Measurements from ENCODE around the gene HLA-C.
"Not testable (repeated sequence)": the region's sequence is repeated elsewhere in the genome, so short reads cannot be mapped to it uniquely, and the experiment has no call there.

The HLA-C gene

GRCh38 chr6:31249184-31249583, 22.7 kb downstream of the HLA-C start:
- Histone ChIP-seq H3K4me3 (ENCODE audit: low read length) (no peak overlapping the region), H3K9ac (ENCODE audit: low read depth, low read length) (no peak overlapping the region), H3K27ac (ENCODE audit: low read depth, low read length) (no peak overlapping the region), H3K9me3 (ENCODE audit: insufficient read depth, low read depth, low read length) (peaks cover 12% of the 10 kb centered on the region), H3K4me1 (ENCODE audit: insufficient read depth, low read length) (peaks cover 23% of the 10 kb centered on the region; the same call in 1 of the 2 replicates), H3K27me3 (ENCODE audit: insufficient read depth, low read length) (no peaks in the 10 kb centered on the region), H3K36me3 (ENCODE audit: insufficient read depth, low read length) (no peaks in the 10 kb centered on the region)
- WGBS: 93% methylated on average over 2 of the region's 2 CpGs

- H3K9me3 ChIP-seq (ENCODE audit: insufficient read depth, low read depth, low read length): peaks cover 12% of the 10 kb centered on the region
- WGBS: 94% methylated on average over 1 of the region's 2 CpGs
- H3K9ac ChIP-seq (ENCODE audit: low read depth, low read length): no peak overlapping the region
- H3K4me1 ChIP-seq (ENCODE audit: insufficient read depth, low read length): peaks cover 22% of the 10 kb centered on the region; the same call in 1 of the 2 replicates
- no peaks in the 10 kb centered on the region for H3K27me3 ChIP-seq (ENCODE audit: insufficient read depth, low read length)
- no peak overlapping the region for H3K27ac ChIP-seq (ENCODE audit: low read depth, low read length)
- H3K4me3 ChIP-seq (ENCODE audit: low read length): no peak overlapping the region
- H3K36me3 ChIP-seq (ENCODE audit: insufficient read depth, low read length): no peaks in the 10 kb centered on the region
Measured at GRCh38 chr6:31247813-31248212, 24.1 kb downstream of the HLA-C start.

- Histone ChIP-seq H3K9me3 (ENCODE audit: insufficient read depth, low read depth, low read length) (peaks cover 12% of the 10 kb centered on the region), H3K27ac (ENCODE audit: low read depth, low read length) (peak overlapping the region; percentile 74), H3K4me3 (ENCODE audit: low read length) (no peak overlapping the region), H3K4me1 (ENCODE audit: insufficient read depth, low read length) (peaks cover 16% of the 10 kb centered on the region; the same call in 1 of the 2 replicates), H3K27me3 (ENCODE audit: insufficient read depth, low read length) (no peaks in the 10 kb centered on the region), H3K9ac (ENCODE audit: low read depth, low read length) (peak overlapping the region; percentile 11; the same call in 1 of the 2 replicates), H3K36me3 (ENCODE audit: insufficient read depth, low read length) (no peaks in the 10 kb centered on the region)
- 60% methylated on average over 2 of the region's 2 CpGs for WGBS
Measured at GRCh38 chr6:31246051-31246521, 25.8 kb downstream of the HLA-C start.

GRCh38 chr6:31243508-31243907, 28.4 kb downstream of the HLA-C start:
- Histone ChIP-seq H3K4me3 (ENCODE audit: low read length) (no peak overlapping the region), H3K9me3 (ENCODE audit: insufficient read depth, low read depth, low read length) (peaks cover 9% of the 10 kb centered on the region), H3K27me3 (ENCODE audit: insufficient read depth, low read length) (no peaks in the 10 kb centered on the region), H3K27ac (ENCODE audit: low read depth, low read length) (no peak overlapping the region), H3K36me3 (ENCODE audit: insufficient read depth, low read length) (no peaks in the 10 kb centered on the region), H3K9ac (ENCODE audit: low read depth, low read length) (no peak overlapping the region), H3K4me1 (ENCODE audit: insufficient read depth, low read length) (peaks cover 16% of the 10 kb centered on the region; the same call in 1 of the 2 replicates)
- WGBS: 95% methylated on average over 1 of the region's 5 CpGs

- Histone ChIP-seq H3K9me3 (ENCODE audit: insufficient read depth, low read depth, low read length) (no peaks in the 10 kb centered on the region), H3K27ac (ENCODE audit: low read depth, low read length) (no peak overlapping the region), H3K27me3 (ENCODE audit: insufficient read depth, low read length) (no peaks in the 10 kb centered on the region), H3K4me1 (ENCODE audit: insufficient read depth, low read length) (no peaks in the 10 kb centered on the region), H3K36me3 (ENCODE audit: insufficient read depth, low read length) (no peaks in the 10 kb centered on the region), H3K9ac (ENCODE audit: low read depth, low read length) (no peak overlapping the region), H3K4me3 (ENCODE audit: low read length) (no peak overlapping the region)
- 78% methylated on average over 3 of the region's 3 CpGs for WGBS
Measured at GRCh38 chr6:31239854-31240253, 32.0 kb downstream of the HLA-C start.

- not testable (repeated sequence) for H3K27me3 ChIP-seq (ENCODE audit: insufficient read depth, low read length); H3K36me3 ChIP-seq (ENCODE audit: insufficient read depth, low read length); H3K4me3 ChIP-seq (ENCODE audit: low read length); H3K9ac ChIP-seq (ENCODE audit: low read depth, low read length); H3K9me3 ChIP-seq (ENCODE audit: insufficient read depth, low read depth, low read length); H3K4me1 ChIP-seq (ENCODE audit: insufficient read depth, low read length); H3K27ac ChIP-seq (ENCODE audit: low read depth, low read length)
- 82% methylated on average over 4 of the region's 4 CpGs for WGBS
Measured at GRCh38 chr6:31234101-31234500, 37.8 kb downstream of the HLA-C start.

- Histone ChIP-seq H3K9me3 (ENCODE audit: insufficient read depth, low read depth, low read length) (no peaks in the 10 kb centered on the region), H3K9ac (ENCODE audit: low read depth, low read length) (no peak overlapping the region), H3K36me3 (ENCODE audit: insufficient read depth, low read length) (no peaks in the 10 kb centered on the region), H3K27ac (ENCODE audit: low read depth, low read length) (no peak overlapping the region), H3K27me3 (ENCODE audit: insufficient read depth, low read length) (no peaks in the 10 kb centered on the region), H3K4me1 (ENCODE audit: insufficient read depth, low read length) (no peaks in the 10 kb centered on the region), H3K4me3 (ENCODE audit: low read length) (no peak overlapping the region)
- WGBS: 87% methylated on average over 6 of the region's 6 CpGs
Measured at GRCh38 chr6:31228476-31228875, 43.4 kb downstream of the HLA-C start.

GRCh38 chr6:31227143-31227542, 44.7 kb downstream of the HLA-C start:
- no peaks in the 10 kb centered on the region for H3K4me1 ChIP-seq (ENCODE audit: insufficient read depth, low read length)
- H3K4me3 ChIP-seq (ENCODE audit: low read length): no peak overlapping the region
- H3K27ac ChIP-seq (ENCODE audit: low read depth, low read length): no peak overlapping the region
- 93% methylated on average over 7 of the region's 7 CpGs for WGBS
- no peaks in the 10 kb centered on the region for H3K9me3 ChIP-seq (ENCODE audit: insufficient read depth, low read depth, low read length)
- H3K36me3 ChIP-seq (ENCODE audit: insufficient read depth, low read length): no peaks in the 10 kb centered on the region
- H3K9ac ChIP-seq (ENCODE audit: low read depth, low read length): no peak overlapping the region
- H3K27me3 ChIP-seq (ENCODE audit: insufficient read depth, low read length): no peaks in the 10 kb centered on the region

- H3K4me1 ChIP-seq (ENCODE audit: insufficient read depth, low read length): no peaks in the 10 kb centered on the region
- H3K27me3 ChIP-seq (ENCODE audit: insufficient read depth, low read length): no peaks in the 10 kb centered on the region
- no peaks in the 10 kb centered on the region for H3K9me3 ChIP-seq (ENCODE audit: insufficient read depth, low read depth, low read length)
- 92% methylated on average over 7 of the region's 7 CpGs for WGBS
- no peak overlapping the region for H3K27ac ChIP-seq (ENCODE audit: low read depth, low read length)
- no peak overlapping the region for H3K4me3 ChIP-seq (ENCODE audit: low read length)
- no peaks in the 10 kb centered on the region for H3K36me3 ChIP-seq (ENCODE audit: insufficient read depth, low read length)
- H3K9ac ChIP-seq (ENCODE audit: low read depth, low read length): no peak overlapping the region
Measured at GRCh38 chr6:31225735-31226134, 46.2 kb downstream of the HLA-C start.

GRCh38 chr6:31222496-31222895, 49.4 kb downstream of the HLA-C start:
- Histone ChIP-seq H3K9ac (ENCODE audit: low read depth, low read length) (no peak overlapping the region), H3K27ac (ENCODE audit: low read depth, low read length) (no peak overlapping the region), H3K36me3 (ENCODE audit: insufficient read depth, low read length) (no peaks in the 10 kb centered on the region), H3K9me3 (ENCODE audit: insufficient read depth, low read depth, low read length) (no peaks in the 10 kb centered on the region), H3K4me3 (ENCODE audit: low read length) (no peak overlapping the region), H3K4me1 (ENCODE audit: insufficient read depth, low read length) (no peaks in the 10 kb centered on the region), H3K27me3 (ENCODE audit: insufficient read depth, low read length) (no peaks in the 10 kb centered on the region)

Data from HUES64 (cell line).